Measurements from ENCODE around the gene PCDHA5. TPM values are rescaled to one million over a fixed set of nuclear protein-coding genes. Genes with fewer than 3 reads are reported as not detected.
A peak's percentile ranks its signal among the peaks of the same experiment; 100 is the strongest.
"Not testable (repeated sequence)": the region's sequence is repeated elsewhere in the genome, so short reads cannot be mapped to it uniquely, and the experiment has no call there.

Gene PCDHA5
- total RNA-seq, 1 donor from 2014 or later, result not detected

DNA sequence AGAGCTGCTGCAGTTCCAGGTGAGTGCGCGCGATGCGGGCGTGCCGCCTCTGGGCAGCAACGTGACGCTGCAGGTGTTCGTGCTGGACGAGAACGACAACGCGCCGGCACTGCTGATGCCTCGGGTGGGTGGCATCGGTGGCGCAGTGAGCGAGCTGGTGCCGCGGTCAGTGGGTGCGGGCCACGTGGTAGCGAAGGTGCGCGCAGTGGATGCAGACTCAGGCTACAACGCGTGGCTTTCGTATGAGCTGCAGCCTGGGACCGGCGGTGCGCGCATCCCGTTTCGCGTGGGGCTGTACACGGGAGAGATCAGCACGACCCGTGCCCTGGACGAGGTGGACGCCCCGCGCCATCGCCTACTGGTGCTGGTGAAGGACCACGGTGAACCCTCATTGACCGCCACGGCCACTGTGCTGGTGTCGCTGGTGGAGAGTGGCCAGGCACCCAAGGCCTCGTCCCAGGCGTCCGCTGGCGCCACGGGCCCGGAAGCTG, 18.6 kb upstream of the PCDHA5 start:
- Histone ChIP-seq H3K27me3 (ENCODE audit: low read depth) (peaks cover 59% of the 10 kb centered on the region), H3K4me3 (no peak overlapping the region), H3K4me1 (no peaks in the 10 kb centered on the region), H3K9me3 (replicated peaks) (peaks cover 68% of the 10 kb centered on the region), H3K36me3 (no peaks in the 10 kb centered on the region), H3K27ac (replicated peaks) (no peak overlapping the region)
- intact Hi-C loops (cut with micrococcal nuclease), result no loop called here
- no peak for DNase-seq
- TF ChIP-seq, protein P1, sequence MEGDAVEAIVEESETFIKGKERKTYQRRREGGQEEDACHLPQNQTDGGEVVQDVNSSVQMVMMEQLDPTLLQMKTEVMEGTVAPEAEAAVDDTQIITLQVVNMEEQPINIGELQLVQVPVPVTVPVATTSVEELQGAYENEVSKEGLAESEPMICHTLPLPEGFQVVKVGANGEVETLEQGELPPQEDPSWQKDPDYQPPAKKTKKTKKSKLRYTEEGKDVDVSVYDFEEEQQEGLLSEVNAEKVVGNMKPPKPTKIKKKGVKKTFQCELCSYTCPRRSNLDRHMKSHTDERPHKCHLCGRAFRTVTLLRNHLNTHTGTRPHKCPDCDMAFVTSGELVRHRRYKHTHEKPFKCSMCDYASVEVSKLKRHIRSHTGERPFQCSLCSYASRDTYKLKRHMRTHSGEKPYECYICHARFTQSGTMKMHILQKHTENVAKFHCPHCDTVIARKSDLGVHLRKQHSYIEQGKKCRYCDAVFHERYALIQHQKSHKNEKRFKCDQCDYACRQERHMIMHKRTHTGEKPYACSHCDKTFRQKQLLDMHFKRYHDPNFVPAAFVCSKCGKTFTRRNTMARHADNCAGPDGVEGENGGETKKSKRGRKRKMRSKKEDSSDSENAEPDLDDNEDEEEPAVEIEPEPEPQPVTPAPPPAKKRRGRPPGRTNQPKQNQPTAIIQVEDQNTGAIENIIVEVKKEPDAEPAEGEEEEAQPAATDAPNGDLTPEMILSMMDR (IDR thresholded peaks at IDR 0.05; ENCODE audit: borderline replicate concordance), result no peak

DNA sequence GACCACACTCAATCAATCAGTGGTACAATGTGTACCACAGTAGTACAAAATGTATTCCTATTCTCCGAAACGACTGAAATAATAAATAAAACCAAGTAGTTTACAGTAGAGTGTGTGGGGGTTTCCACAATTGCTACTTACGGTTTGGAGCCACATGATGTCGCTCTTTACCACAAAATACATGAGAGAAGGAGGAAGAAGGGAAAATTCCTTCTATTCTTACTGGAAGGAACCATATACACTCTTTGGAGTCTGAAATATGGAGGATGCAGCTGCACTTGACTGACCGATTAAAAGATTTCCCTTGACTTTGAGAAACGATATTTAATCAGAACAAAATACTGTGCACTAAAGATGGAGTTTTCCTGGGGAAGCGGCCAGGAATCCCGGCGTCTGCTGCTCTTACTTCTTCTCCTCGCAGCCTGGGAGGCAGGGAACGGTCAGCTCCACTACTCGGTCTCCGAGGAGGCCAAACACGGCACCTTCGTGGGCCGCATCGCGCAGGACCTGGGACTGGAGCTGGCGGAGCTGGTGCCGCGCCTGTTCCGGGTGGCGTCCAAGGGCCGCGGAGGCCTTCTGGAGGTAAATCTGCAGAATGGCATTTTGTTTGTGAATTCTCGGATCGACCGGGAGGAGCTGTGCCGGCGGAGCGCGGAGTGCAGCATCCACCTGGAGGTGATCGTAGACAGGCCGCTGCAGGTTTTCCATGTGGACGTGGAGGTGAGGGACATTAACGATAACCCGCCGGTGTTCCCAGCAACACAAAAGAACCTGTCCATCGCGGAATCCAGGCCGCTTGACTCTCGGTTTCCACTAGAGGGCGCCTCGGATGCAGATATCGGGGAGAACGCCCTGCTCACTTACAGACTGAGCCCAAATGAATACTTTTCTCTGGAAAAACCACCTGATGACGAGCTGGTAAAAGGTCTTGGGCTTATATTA, 14.3 kb upstream of the PCDHA5 start, which contains the start of gene PCDHA4:
Gene PCDHA4 (plus strand): TSS at position 235 of the 942 bp plus-strand sequence.
- TF ChIP-seq, protein P1 (IDR thresholded peaks at IDR 0.05; ENCODE audit: borderline replicate concordance), result peak; percentile 47
- DNase-seq, result no peak
- H3K9me3 ChIP-seq (replicated peaks), result peaks cover 68% of the 10 kb centered on the region
- no peaks in the 10 kb centered on the region for H3K4me1 ChIP-seq
- H3K4me3 ChIP-seq, result peak within 1 kb of the TSS; percentile 59
- intact Hi-C loops (cut with micrococcal nuclease), result no loop called here
- no peak within 1 kb of the TSS for H3K27ac ChIP-seq (replicated peaks)
- no peaks in the 10 kb centered on the region for H3K36me3 ChIP-seq
- H3K27me3 ChIP-seq (ENCODE audit: low read depth), result peaks cover 49% of the 10 kb centered on the region

DNA sequence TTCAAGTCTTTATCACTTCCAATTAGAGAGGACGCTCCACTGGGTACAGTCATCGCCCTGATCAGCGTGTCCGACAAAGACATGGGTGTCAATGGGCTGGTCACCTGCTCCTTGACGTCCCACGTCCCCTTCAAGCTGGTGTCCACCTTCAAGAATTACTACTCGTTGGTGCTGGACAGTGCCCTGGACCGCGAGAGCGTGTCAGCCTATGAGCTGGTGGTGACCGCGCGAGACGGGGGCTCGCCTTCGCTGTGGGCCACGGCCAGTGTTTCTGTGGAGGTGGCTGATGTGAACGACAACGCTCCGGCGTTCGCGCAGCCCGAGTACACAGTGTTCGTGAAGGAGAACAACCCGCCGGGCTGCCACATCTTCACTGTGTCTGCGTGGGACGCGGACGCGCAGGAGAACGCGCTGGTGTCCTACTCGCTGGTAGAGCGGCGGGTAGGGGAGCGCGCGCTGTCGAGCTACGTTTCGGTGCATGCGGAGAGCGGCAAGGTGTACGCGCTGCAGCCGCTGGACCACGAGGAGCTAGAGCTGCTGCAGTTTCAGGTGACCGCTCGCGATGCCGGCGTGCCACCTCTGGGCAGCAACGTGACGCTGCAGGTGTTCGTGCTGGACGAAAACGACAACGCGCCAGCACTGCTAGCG, 13.0 kb upstream of the PCDHA5 start:
- peaks cover 36% of the 10 kb centered on the region for H3K27me3 ChIP-seq (ENCODE audit: low read depth)
- intact Hi-C loops (cut with micrococcal nuclease); H3K27ac ChIP-seq (replicated peaks): not testable (repeated sequence)

DNA sequence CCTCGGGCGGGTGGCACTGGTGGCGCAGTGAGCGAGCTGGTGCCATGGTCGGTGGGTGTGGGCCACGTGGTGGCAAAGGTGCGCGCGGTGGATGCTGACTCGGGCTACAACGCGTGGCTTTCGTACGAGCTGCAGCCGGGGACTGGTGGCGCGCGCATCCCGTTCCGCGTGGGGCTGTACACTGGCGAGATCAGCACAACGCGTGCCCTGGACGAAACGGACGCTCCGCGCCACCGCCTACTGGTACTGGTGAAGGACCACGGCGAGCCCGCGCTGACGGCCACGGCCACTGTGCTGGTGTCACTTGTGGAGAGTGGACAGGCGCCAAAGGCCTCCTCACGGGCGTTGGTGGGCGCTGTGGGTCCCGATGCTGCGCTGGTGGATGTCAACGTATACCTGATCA, 12.5 kb upstream of the PCDHA5 start:
- peaks cover 33% of the 10 kb centered on the region for H3K27me3 ChIP-seq (ENCODE audit: low read depth)
- H3K9me3 ChIP-seq (replicated peaks), result peaks cover 56% of the 10 kb centered on the region
- H3K27ac ChIP-seq (replicated peaks), result no peak overlapping the region
- intact Hi-C loops (cut with micrococcal nuclease), result no loop called here
- TF ChIP-seq, protein P1 (IDR thresholded peaks at IDR 0.05; ENCODE audit: borderline replicate concordance), result no peak
- no peaks in the 10 kb centered on the region for H3K4me1 ChIP-seq
- DNase-seq, result no peak
- H3K4me3 ChIP-seq, result no peak overlapping the region
- H3K36me3 ChIP-seq, result no peaks in the 10 kb centered on the region

More for the DNA sequence above, 13.0 kb upstream of the PCDHA5 start:
- not testable (repeated sequence) for DNase-seq, H3K4me3 ChIP-seq, H3K4me1 ChIP-seq, H3K36me3 ChIP-seq
- peaks cover 61% of the 10 kb centered on the region for H3K9me3 ChIP-seq (replicated peaks)

DNA sequence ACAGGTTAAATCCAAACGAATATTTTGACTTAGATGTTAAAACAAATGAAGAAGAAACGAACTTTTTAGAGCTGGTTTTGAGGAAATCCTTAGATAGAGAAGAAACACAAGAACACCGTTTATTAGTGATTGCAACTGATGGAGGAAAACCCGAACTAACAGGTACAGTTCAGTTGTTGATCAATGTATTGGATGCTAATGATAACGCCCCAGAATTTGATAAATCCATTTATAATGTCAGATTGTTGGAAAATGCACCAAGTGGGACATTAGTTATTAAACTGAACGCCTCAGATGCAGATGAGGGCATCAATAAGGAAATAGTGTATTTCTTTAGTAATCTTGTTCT, 842 bp downstream of the PCDHA5 start:
- peaks cover 62% of the 10 kb centered on the region for H3K27me3 ChIP-seq (ENCODE audit: low read depth)
- H3K36me3 ChIP-seq, result no peaks in the 10 kb centered on the region
- H3K9me3 ChIP-seq (replicated peaks), result peaks cover 41% of the 10 kb centered on the region
- no peak overlapping the region for H3K27ac ChIP-seq (replicated peaks)
- no peaks in the 10 kb centered on the region for H3K4me1 ChIP-seq
- no peak overlapping the region for H3K4me3 ChIP-seq
- intact Hi-C loops (cut with micrococcal nuclease), result no loop called here
- no peak for DNase-seq
- TF ChIP-seq, protein P1 (IDR thresholded peaks at IDR 0.05; ENCODE audit: borderline replicate concordance), result no peak

DNA sequence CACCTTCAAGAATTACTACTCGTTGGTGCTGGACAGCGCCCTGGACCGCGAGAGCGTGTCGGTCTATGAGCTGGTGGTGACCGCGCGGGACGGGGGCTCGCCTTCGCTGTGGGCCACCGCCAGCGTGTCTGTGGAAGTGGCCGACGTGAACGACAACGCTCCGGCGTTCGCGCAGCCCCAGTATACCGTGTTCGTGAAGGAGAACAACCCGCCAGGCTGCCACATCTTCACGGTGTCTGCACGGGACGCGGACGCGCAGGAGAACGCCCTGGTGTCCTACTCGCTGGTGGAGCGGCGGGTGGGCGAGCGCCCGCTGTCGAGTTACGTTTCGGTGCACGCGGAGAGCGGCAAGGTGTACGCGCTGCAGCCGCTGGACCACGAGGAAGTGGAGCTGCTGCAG, 1.6 kb downstream of the PCDHA5 start:
- H3K4me3 ChIP-seq; H3K4me1 ChIP-seq; intact Hi-C loops (cut with micrococcal nuclease); H3K27ac ChIP-seq (replicated peaks); DNase-seq; H3K36me3 ChIP-seq: not testable (repeated sequence)
- Histone ChIP-seq H3K9me3 (replicated peaks) (peaks cover 47% of the 10 kb centered on the region), H3K27me3 (ENCODE audit: low read depth) (peaks cover 69% of the 10 kb centered on the region)

Data from left ventricle myocardium inferior (tissue), 1 donor.